GM12874 (cell line): Measurements from ENCODE around the gene ESD.

ENCODE experiments used
- TF ChIP-seq, protein P1 (sequence below): IDR thresholded peaks from 2 replicates; pipeline ENCODE4 v1.5.1; 2011; ENCODE audit warnings: low read depth, mild to moderate bottlenecking, control low read depth, low read length, moderate library complexity; ENCODE audit not compliant: insufficient read depth

Gene ESD

DNA sequence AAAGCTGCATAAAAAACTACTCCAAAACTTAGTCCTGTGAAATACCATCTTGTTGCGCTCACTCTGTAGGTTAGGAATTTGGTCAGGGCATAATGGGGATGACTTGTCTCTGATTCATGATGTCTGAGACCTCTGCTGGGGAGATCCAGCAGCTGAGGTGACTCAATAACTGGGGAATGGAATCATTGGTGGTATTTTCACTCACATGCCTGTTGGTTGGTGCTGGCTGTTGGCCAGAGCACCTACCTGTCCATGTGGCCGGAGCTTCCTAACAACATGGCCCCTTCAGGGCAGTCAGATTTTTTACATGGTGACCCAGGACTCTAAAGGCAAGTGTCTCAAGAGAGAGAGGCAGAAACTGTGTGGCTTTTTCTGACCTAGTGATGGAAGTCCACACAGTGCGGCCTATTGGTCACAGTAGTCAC lies 7.4 kb upstream of the ESD start:
- TF ChIP-seq, protein P1, sequence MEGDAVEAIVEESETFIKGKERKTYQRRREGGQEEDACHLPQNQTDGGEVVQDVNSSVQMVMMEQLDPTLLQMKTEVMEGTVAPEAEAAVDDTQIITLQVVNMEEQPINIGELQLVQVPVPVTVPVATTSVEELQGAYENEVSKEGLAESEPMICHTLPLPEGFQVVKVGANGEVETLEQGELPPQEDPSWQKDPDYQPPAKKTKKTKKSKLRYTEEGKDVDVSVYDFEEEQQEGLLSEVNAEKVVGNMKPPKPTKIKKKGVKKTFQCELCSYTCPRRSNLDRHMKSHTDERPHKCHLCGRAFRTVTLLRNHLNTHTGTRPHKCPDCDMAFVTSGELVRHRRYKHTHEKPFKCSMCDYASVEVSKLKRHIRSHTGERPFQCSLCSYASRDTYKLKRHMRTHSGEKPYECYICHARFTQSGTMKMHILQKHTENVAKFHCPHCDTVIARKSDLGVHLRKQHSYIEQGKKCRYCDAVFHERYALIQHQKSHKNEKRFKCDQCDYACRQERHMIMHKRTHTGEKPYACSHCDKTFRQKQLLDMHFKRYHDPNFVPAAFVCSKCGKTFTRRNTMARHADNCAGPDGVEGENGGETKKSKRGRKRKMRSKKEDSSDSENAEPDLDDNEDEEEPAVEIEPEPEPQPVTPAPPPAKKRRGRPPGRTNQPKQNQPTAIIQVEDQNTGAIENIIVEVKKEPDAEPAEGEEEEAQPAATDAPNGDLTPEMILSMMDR: no peak

DNA sequence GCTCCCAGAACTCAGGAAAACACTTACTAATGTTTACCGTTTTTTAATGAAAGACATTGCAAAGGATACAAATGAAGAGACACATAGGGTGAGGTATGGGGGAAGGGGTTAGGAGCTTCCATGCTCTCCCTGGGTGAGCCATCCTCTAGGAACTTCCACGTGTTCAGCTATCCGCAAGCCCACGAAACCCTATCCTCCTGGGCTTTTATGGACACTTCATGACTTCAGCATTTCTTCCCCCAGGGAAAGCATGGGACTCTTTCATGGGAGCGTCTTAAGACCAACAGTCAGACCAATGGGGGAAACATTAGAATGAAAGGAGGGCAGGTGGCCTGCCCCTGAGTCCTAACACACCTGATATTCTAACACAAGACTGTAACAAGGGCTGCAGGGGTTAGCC lies 6.6 kb upstream of the ESD start:
- TF ChIP-seq, protein P1: no peak

- TF ChIP-seq, protein P1: no peak
Observed at GRCh38 chr13:46801858-46802257, 4.9 kb upstream of the ESD start.

DNA sequence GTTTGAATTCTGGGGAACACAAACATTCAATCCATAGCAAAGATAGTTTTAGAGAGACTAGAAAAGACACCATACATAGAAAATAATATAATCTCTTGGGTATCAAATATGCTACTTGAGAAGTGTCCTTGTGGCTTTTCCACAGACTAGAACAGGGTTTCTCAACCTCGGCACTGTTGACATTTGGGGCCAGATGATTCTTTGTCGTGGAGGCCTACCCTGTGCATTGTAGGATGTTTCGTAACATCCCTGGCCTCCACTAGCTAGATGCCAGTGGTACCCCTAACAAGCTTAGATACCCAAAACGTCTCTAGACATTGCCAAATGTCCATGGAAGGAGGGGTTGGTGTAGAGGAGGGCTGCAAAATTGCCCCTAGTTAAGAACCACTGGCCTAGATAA lies 2.2 kb upstream of the ESD start:
- TF ChIP-seq, protein P1: no peak

- TF ChIP-seq, protein P1: no peak
Observed at GRCh38 chr13:46797501-46798237, 708 bp upstream of the ESD start.

GRCh38 chr13:46796129-46796514 lies 839 bp downstream of the ESD start:
- TF ChIP-seq, protein P1: no peak

GRCh38 chr13:46795321-46795720 lies 1.6 kb downstream of the ESD start:
- TF ChIP-seq, protein P1: no peak
